HUES64 (cell line): ENCODE measurements around the gene CNTN4.

ENCODE experiments used
- H3K27ac ChIP-seq: 2 replicates; pipeline ENCODE4 v1.7.0; 2013; ENCODE audit warnings: low read depth, low read length, inconsistent platforms
- H3K27me3 ChIP-seq: 2 replicates; pipeline ENCODE4 v1.6.1; 2013; ENCODE audit warnings: mild to moderate bottlenecking, low read length; ENCODE audit not compliant: insufficient read depth
- H3K36me3 ChIP-seq: 2 replicates; pipeline ENCODE4 v1.6.1; 2013; ENCODE audit warnings: mild to moderate bottlenecking, low read length; ENCODE audit not compliant: insufficient read depth
- H3K4me1 ChIP-seq: 2 replicates; pipeline ENCODE4 v1.6.1; 2013; ENCODE audit warnings: mild to moderate bottlenecking, low read length, moderate library complexity; ENCODE audit not compliant: insufficient read depth
- H3K4me3 ChIP-seq: 2 replicates; pipeline ENCODE4 v1.5.1; 2013; ENCODE audit warnings: mild to moderate bottlenecking, low read length, moderate library complexity
- H3K9ac ChIP-seq: 2 replicates; pipeline ENCODE4 v1.6.1; 2013; ENCODE audit warnings: mild to moderate bottlenecking, low read depth, low read length
- H3K9me3 ChIP-seq: 2 replicates; pipeline ENCODE4 v1.6.1; 2013; ENCODE audit warnings: low read depth, low read length; ENCODE audit not compliant: insufficient read depth
- WGBS: fragments of 150-250, 120-280 bp; methylation state at CpG from one replicate; pipeline ENCODE4 v1.1.7; 2013; ENCODE audit warnings: missing lambda C conversion rate; 5-methylcytosine and 5-hydroxymethylcytosine counted together

Gene CNTN4

DNA sequence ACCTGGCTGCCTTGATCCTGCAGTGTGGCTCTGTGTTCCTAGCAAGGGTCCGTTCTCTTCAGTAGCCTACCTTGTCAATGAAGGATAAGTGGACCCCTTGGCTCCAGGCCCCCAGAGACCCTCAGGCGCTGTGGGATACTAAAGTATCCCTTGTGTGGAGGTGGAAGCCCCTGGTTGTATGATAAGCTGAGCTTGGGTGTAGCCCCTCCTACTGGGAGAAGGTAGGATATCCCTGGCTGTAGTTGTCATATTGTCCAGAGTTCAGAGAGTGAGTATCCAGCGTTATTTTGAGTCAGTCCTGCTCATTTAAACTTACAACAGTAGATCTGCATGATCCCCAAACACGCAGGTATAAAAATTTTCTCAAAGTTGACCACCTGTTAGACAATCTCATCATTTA lies 496.8 kb downstream of the CNTN4 start:
- H3K36me3 ChIP-seq, result no peaks in the 10 kb centered on the region
- H3K27ac ChIP-seq, result no peak overlapping the region
- no peak overlapping the region for H3K4me3 ChIP-seq
- H3K27me3 ChIP-seq, result no peaks in the 10 kb centered on the region
- H3K9ac ChIP-seq, result no peak overlapping the region
- WGBS, result 92% methylated on average over 4 of the region's 4 CpGs
- H3K9me3 ChIP-seq, result no peaks in the 10 kb centered on the region
- H3K4me1 ChIP-seq, result peaks cover 5% of the 10 kb centered on the region; the same call in 1 of the 2 replicates

DNA sequence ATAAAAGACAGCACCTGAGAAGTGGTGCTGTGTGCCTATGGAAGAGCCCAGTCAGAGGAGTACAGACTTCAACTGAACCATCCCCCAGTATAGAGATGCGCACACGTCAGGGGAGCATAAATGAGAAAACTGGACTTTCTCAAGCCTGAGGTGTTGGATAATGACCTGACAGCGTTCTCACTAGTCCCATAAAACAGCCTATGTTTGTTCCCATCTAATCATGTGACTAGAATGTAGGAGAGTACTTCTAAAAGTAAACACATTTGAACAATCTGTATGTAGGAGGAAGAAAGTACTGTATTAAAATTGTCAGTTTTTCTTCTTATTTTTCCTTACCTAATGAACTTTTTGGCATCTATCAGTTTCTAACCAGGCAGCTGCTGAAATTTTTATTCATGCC lies 498.9 kb downstream of the CNTN4 start:
- WGBS, result 96% methylated on average over 3 of the region's 3 CpGs
- Histone ChIP-seq H3K9ac (no peak overlapping the region), H3K27ac (no peak overlapping the region), H3K9me3 (no peaks in the 10 kb centered on the region), H3K4me1 (peaks cover 5% of the 10 kb centered on the region; the same call in 1 of the 2 replicates), H3K4me3 (no peak overlapping the region), H3K36me3 (no peaks in the 10 kb centered on the region), H3K27me3 (no peaks in the 10 kb centered on the region)

DNA sequence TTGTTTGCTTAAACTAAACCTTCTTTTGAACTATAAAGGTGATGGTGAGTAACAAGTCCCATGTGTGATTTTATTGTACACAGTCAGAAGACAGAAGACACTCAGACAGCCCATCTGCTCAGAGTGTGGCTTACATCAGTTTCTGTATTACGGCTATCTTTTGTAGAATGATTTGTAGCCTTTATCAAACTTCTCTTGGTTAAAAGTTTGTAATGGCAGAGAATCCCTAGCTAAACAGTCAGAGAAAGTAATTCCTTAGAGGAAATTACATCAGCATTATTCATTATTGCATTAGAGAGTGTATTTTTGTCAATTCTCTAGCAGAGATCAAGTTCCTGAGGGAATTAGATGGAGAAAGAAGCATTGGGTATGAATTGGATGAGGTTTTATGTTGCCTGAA lies 500.8 kb downstream of the CNTN4 start:
- Histone ChIP-seq H3K27me3 (no peaks in the 10 kb centered on the region), H3K27ac (no peak overlapping the region), H3K9me3 (no peaks in the 10 kb centered on the region), H3K9ac (no peak overlapping the region), H3K36me3 (no peaks in the 10 kb centered on the region), H3K4me1 (peaks cover 5% of the 10 kb centered on the region; the same call in 1 of the 2 replicates), H3K4me3 (no peak overlapping the region)
- 71% methylated on average over 1 of the region's 1 CpG for WGBS

DNA sequence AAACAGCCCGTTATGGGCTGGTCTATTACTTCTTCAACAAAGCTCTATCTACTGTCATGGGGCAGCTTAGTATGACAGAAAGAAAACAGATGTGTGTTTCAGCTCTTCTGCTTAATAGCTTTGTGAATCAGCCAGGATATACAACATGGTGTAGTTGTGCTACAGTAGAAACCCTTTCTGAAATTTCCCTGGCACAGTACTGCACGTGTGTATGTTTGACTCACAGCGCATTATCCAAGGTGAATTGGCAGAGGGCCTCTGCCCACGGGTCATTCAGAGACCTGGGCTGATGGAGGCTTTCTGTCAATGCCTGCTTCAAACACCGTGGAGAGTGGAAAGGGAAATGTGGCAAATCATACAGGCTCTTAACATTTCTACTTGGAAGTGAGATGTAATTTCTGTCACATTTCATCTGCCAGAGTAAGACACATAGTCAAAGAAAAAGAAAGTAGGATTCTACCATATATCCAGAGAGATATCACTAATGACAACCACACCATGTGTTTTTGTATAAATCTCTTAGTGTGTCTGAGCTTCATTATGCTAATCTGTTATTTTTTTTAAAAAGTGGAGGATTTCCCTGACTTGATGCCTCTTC lies 505.1 kb downstream of the CNTN4 start:
- 92% methylated on average over 5 of the region's 5 CpGs for WGBS
- H3K4me1 ChIP-seq, result no peaks in the 10 kb centered on the region
- no peaks in the 10 kb centered on the region for H3K9me3 ChIP-seq
- no peak overlapping the region for H3K27ac ChIP-seq
- H3K9ac ChIP-seq, result no peak overlapping the region
- H3K4me3 ChIP-seq, result no peak overlapping the region
- H3K27me3 ChIP-seq, result no peaks in the 10 kb centered on the region
- H3K36me3 ChIP-seq, result no peaks in the 10 kb centered on the region

DNA sequence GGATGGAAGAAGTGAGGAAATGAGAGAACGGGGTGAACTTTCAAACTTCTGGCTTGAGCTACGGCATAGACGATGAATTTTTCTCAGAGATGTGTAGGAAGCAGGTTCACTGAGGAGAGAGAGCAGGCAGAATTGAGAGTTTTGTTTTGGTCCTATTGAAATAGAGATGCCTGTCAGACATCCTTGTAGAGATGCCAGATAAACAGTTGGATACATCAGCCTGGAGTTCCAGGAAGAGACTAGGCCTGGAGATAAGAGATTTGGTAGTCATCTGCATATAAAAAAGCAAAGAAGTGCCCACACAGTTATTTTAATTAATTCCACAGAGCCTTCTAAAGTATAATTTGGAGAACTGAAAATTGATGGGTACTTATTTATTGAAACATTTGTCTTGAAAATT lies 515.9 kb downstream of the CNTN4 start:
- H3K36me3 ChIP-seq, result no peaks in the 10 kb centered on the region
- WGBS, result 95% methylated on average over 3 of the region's 3 CpGs
- H3K9me3 ChIP-seq, result no peaks in the 10 kb centered on the region
- H3K4me3 ChIP-seq, result no peak overlapping the region
- no peak overlapping the region for H3K9ac ChIP-seq
- no peak overlapping the region for H3K27ac ChIP-seq
- no peaks in the 10 kb centered on the region for H3K4me1 ChIP-seq
- no peaks in the 10 kb centered on the region for H3K27me3 ChIP-seq

DNA sequence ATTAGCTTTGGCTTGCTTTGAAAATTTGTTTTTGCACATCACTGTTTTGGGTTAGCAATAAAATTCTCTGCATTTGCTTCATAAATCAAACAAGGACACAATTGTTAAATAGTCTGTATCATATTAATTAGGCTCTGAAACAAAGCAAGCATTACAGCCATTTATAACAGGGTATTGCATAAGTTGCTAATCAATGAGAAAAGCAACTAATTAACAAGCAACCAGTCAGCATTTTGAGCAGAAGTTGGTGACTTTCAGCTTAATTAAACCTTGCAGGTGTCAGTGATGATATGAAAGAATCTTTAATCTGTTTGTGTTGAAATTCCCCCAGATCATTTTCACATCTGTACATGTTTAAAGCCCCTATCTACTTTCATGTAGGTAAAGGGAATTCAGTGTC lies 516.4 kb downstream of the CNTN4 start:
- H3K4me1 ChIP-seq, result no peaks in the 10 kb centered on the region
- H3K27ac ChIP-seq, result no peak overlapping the region

DNA sequence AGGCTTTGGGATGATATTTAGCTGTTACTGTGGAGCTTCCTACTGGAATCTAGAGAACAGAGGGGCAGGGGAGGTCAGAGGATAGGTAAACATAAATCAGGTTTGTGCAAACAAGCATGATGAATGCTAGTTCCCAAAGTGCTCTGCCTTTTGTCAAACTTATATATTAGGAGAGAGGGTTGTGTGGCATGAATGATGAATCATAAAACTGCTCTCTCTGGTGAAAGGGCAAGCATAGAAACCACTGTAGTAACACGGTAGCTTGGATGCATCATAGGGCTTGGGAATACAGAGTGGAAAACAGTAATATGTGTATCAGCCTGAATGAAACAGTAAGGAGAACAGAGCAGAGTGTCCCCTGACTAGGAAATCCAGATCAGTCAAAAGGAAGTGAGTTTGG lies 524.8 kb downstream of the CNTN4 start:
- Histone ChIP-seq H3K27ac (no peak overlapping the region), H3K27me3 (no peaks in the 10 kb centered on the region), H3K4me1 (no peaks in the 10 kb centered on the region), H3K4me3 (no peak overlapping the region), H3K9me3 (no peaks in the 10 kb centered on the region), H3K9ac (no peak overlapping the region), H3K36me3 (no peaks in the 10 kb centered on the region)
- 91% methylated on average over 1 of the region's 1 CpG for WGBS

More for the DNA sequence above, 516.4 kb downstream of the CNTN4 start:
- Histone ChIP-seq H3K4me3 (no peak overlapping the region), H3K27me3 (no peaks in the 10 kb centered on the region), H3K36me3 (no peaks in the 10 kb centered on the region), H3K9ac (no peak overlapping the region), H3K9me3 (no peaks in the 10 kb centered on the region)

DNA sequence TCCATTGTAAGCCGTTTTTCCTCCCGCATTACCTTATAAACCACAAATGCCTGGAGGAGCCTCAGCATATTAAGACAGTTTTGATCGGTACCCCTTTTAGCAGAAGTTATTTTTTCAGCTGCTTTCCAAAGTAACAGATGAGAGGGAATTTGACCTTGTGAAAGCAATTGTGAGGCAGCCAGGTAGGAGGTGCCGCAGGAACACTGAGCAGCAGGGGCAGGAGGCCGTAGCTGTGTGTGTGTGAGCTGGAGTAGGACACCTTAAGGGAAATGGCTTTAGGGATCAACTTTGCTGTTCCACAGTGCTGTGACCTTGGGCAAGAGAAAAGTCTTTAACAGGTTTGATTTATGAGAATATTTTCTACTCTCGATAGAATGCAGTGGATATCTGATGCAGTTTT lies 529.5 kb downstream of the CNTN4 start:
- Histone ChIP-seq H3K36me3 (no peaks in the 10 kb centered on the region), H3K27ac (no peak overlapping the region), H3K9me3 (no peaks in the 10 kb centered on the region), H3K4me1 (no peaks in the 10 kb centered on the region), H3K27me3 (no peaks in the 10 kb centered on the region), H3K9ac (no peak overlapping the region), H3K4me3 (no peak overlapping the region)
- WGBS, result 93% methylated on average over 6 of the region's 6 CpGs

DNA sequence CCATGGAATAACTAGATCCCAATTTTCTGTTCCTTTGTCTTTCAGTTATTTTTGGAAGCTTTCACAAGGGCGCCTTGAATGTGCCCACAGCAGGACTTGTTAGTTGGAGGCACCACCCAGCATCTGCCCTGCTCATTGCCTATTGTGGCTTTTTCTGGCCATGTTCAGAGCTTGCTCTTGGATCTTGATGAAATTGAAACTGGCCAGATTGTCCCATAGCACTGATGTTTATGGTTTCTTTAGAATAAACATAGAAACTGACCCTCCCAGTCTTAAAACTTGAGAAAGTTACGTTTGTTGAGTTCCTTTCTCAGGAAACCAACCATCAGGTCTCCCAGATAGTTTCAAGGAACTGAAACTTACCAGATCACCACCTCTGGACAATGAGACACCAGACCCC lies 536.8 kb downstream of the CNTN4 start:
- Histone ChIP-seq H3K4me1 (peaks cover 5% of the 10 kb centered on the region; the same call in 1 of the 2 replicates), H3K9me3 (no peaks in the 10 kb centered on the region), H3K36me3 (no peaks in the 10 kb centered on the region), H3K27me3 (no peaks in the 10 kb centered on the region), H3K27ac (no peak overlapping the region), H3K9ac (no peak overlapping the region), H3K4me3 (no peak overlapping the region)
- WGBS, result 95% methylated on average over 2 of the region's 2 CpGs

DNA sequence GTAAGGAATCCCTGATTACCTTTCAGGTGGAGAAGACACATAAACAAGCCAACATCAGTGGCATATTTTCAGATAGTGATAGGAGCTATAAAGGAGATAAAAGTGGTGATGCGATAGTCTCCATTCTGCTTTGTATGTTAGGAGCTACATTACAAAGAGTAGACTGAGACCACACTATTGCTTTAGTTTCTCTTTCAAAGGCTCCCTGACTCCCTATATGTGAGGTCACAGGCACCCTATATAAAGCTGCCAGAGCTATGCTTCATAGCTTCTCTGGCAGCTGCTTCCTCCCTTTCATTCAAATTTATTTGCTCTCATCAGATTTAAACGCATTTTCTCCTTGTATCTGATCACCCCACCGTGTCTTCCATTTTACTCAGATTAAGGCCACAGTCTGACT lies 544.9 kb downstream of the CNTN4 start:
- Histone ChIP-seq H3K4me3 (no peak overlapping the region), H3K27me3 (no peaks in the 10 kb centered on the region), H3K9me3 (no peaks in the 10 kb centered on the region), H3K9ac (no peak overlapping the region), H3K36me3 (no peaks in the 10 kb centered on the region), H3K27ac (no peak overlapping the region), H3K4me1 (no peaks in the 10 kb centered on the region)
- WGBS, result 65% methylated on average over 3 of the region's 3 CpGs

DNA sequence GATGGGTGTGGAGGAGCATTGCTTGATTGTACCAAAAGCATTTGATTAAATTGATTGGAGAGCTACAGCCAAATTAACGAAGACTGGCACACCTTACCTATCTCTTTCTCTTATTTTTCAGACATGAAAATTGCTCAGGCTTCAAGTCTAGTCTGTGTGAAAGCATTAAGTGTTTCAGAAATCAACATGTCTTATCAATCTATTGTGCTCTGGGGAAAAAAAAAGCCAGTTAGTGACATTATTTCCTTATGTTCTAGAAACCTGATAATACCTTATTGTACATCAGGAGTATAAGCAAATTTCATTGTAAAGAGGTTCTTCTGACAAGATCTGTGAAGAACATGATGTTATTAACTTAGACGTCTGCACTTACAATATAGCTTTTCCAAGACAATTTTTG lies 546.3 kb downstream of the CNTN4 start:
- Histone ChIP-seq H3K27ac (no peak overlapping the region), H3K9ac (no peak overlapping the region), H3K27me3 (no peaks in the 10 kb centered on the region), H3K36me3 (no peaks in the 10 kb centered on the region), H3K9me3 (peaks cover 8% of the 10 kb centered on the region; the same call in 1 of the 2 replicates), H3K4me1 (no peaks in the 10 kb centered on the region), H3K4me3 (no peak overlapping the region)
- no CpG with 5 or more reads among the region's 2 CpGs for WGBS

DNA sequence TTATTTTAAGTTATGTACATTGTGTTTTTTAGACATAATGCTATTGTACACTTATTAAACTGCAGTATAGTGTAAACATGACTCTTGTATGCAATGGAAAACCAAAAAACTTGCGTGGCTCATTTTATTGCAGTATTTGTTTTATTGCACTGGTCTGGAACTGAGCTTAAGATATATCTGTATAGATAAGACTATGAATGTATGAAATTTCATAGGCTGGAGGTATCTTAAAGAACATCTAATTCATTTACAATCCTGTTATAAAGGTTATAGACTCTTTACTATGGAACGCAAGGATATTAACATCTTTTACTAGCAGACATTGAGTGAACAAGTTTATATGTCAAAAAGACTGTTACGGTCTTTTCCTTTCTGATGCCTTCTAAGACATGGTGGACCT lies 552.1 kb downstream of the CNTN4 start:
- no peak overlapping the region for H3K27ac ChIP-seq
- 100% methylated on average over 3 of the region's 3 CpGs for WGBS

More for the DNA sequence above, 552.1 kb downstream of the CNTN4 start:
- Histone ChIP-seq H3K9ac (no peak overlapping the region), H3K4me1 (peaks cover 36% of the 10 kb centered on the region), H3K27me3 (no peaks in the 10 kb centered on the region), H3K36me3 (no peaks in the 10 kb centered on the region), H3K9me3 (peaks cover 8% of the 10 kb centered on the region; the same call in 1 of the 2 replicates), H3K4me3 (no peak overlapping the region)
